NB4 (cell line): ENCODE data around the gene ADAMTSL2.

Experiments
- DNase-seq: peaks from one replicate; pipeline ENCODE4 v3.0.0; 2010; ENCODE audit warnings: low read depth
- H3K4me3 ChIP-seq: one replicate; pipeline ENCODE4 v1.5.1; 2011; ENCODE audit warnings: mild to moderate bottlenecking, low read depth, low read length, moderate library complexity
- MYC ChIP-seq: IDR thresholded peaks from 2 replicates; pipeline ENCODE4 v1.6.1; 2011; ENCODE audit warnings: low read depth, low read length
- POLR2A ChIP-seq: IDR thresholded peaks from 2 replicates; pipeline ENCODE4 v1.6.1; 2011; ENCODE audit warnings: mild to moderate bottlenecking; ENCODE audit not compliant: insufficient read length; ENCODE audit errors: extremely low read depth
- TF ChIP-seq, protein P1 (sequence below): IDR thresholded peaks from one replicate; pipeline ENCODE4 v1.5.1; 2012; ENCODE audit warnings: low read depth, low read length
- TF ChIP-seq, protein P2 (sequence below): IDR thresholded peaks from 2 replicates; pipeline ENCODE4 v1.6.1; 2011; ENCODE audit warnings: low read depth, low read length

Gene ADAMTSL2

DNA sequence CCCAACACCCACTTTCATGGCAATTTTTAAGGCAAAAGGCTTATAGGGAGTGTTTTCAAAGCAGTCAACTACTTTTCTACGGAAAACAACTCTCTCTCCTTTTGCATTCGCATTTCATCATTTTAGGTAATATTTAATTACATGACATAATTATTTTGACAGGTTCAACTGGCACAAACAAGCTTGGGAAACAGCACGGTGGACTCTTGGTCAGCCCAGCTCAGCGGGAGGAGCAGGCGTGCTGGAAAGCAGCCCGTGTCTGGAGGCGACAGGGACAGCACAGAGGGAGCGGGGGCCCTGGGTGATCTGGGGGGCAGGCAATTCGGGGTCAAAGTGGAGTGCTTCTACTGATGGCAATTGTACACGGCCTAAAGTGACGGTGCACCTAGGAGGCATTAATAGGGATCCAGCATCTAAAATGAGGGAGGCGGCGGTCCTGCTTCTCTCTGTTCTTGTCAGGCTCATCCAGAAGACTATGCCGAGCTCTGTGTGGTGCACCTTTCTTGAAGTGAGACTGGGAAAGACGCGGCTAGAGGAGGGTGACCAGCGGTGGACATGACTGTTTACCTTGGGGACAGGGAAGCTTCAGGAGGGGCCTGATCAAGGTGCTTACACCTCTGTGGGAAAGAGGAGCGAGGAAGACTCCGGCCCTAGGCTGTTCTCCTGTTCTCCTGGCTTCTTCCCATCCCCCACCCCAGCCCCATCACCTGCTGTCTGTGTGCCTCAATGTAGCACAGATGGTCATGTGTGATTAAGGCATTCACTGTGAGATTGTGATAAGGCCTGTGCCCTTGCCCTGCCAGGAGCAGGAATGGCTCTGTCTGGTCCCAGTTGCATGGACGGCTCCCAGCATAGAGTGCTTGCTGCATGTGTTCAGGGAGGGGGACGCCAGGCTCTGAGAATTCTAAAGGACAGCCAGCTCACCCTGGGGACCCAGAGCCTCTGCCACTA is 13.1 kb upstream of the ADAMTSL2 start:
- no peak overlapping the region for H3K4me3 ChIP-seq
- no peak for TF ChIP-seq MYC
- TF ChIP-seq POLR2A = no peak
- TF ChIP-seq, protein P1, sequence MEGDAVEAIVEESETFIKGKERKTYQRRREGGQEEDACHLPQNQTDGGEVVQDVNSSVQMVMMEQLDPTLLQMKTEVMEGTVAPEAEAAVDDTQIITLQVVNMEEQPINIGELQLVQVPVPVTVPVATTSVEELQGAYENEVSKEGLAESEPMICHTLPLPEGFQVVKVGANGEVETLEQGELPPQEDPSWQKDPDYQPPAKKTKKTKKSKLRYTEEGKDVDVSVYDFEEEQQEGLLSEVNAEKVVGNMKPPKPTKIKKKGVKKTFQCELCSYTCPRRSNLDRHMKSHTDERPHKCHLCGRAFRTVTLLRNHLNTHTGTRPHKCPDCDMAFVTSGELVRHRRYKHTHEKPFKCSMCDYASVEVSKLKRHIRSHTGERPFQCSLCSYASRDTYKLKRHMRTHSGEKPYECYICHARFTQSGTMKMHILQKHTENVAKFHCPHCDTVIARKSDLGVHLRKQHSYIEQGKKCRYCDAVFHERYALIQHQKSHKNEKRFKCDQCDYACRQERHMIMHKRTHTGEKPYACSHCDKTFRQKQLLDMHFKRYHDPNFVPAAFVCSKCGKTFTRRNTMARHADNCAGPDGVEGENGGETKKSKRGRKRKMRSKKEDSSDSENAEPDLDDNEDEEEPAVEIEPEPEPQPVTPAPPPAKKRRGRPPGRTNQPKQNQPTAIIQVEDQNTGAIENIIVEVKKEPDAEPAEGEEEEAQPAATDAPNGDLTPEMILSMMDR = no peak
- TF ChIP-seq, protein P2, sequence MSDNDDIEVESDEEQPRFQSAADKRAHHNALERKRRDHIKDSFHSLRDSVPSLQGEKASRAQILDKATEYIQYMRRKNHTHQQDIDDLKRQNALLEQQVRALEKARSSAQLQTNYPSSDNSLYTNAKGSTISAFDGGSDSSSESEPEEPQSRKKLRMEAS = no peak
- DNase-seq = no peak

DNA sequence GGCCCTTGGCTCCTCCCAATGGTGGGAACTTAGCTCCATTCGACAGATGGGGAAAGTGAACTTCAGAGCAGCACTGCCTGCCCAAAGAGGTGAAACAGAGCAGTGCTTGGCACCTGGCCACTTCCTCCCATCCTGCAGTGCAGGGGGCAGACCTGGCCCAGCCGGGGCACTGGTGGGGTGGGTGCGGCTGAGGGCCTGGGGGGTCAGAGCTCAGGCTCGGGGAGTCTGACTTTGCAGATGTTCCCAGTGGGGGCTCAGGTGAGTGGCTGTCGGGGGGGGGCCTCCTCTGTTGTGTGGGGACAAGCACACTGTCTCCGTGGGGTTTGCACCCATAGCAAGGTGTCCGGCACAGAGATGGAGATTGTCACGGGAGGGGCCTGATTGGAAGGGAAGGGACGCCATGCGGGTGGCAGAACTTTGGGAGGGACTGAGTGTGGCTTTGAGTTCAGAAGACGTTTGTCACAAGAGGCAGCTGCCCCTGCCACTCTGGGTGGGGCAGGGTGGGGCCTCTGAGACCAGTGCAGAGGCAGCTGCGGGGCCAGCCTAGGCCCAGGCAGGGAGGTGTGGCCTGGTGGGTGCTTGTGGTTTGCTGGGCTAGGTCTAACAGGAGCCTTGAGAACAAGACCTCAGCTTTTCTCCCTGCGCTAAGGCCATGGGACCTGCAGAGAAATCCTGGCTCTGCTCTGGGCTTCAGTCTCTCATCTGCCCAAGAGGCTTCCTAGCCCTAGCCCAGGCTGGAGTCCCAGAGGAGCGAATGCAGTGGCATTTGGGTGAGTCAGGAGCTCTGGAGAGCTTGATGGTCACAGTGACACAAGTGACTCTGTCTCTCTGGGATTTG is 12.2 kb upstream of the ADAMTSL2 start:
- no peak for DNase-seq
- no peak overlapping the region for H3K4me3 ChIP-seq
- no peak for TF ChIP-seq POLR2A
- TF ChIP-seq, protein P2 = no peak
- TF ChIP-seq MYC = no peak
- TF ChIP-seq, protein P1 = no peak

DNA sequence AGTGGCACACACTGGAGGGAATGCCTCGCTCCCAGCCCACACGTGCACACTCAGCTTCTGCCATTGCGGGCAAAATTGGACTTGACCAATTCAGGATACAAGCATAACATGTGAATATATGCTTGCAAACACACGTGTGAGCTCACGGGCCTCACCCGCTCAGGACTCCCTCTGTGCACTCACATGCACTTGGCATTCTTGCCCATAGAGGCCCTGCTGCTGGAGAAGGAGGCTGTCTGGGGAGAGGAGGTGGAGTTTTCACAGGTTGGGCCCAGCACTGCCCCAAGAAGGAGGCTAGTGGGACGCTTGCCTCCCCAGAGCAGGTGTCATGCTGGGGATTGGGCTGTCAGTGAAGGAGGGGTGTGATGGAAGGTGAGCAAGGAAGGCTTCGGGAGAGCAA is 11.4 kb upstream of the ADAMTSL2 start:
- TF ChIP-seq, protein P1 = no peak
- TF ChIP-seq POLR2A (no peak), MYC (no peak)
- TF ChIP-seq, protein P2 = no peak
- H3K4me3 ChIP-seq = no peak overlapping the region
- no peak for DNase-seq

DNA sequence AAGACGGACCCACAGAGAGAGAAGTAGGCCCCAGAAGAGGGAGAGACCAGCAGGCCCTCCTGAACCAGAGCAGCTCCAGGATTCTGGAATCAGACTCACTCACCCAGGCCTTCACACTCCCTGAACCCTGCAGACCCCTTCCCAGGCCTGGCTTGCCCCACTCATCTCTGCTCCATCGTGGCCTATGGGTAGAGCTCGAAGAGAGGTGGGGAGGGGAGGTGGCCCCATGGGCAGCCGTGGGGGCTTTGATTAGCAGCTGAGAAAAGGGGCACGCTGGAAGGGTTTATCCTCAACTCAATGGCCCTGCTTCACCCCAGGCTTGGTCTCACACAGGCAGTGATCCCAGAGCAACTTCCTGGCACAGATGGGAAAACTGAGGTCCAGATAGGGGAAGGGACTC is 10.4 kb upstream of the ADAMTSL2 start:
- TF ChIP-seq, protein P2 = no peak
- TF ChIP-seq MYC (no peak), POLR2A (no peak)
- TF ChIP-seq, protein P1 = no peak
- no peak for DNase-seq

DNA sequence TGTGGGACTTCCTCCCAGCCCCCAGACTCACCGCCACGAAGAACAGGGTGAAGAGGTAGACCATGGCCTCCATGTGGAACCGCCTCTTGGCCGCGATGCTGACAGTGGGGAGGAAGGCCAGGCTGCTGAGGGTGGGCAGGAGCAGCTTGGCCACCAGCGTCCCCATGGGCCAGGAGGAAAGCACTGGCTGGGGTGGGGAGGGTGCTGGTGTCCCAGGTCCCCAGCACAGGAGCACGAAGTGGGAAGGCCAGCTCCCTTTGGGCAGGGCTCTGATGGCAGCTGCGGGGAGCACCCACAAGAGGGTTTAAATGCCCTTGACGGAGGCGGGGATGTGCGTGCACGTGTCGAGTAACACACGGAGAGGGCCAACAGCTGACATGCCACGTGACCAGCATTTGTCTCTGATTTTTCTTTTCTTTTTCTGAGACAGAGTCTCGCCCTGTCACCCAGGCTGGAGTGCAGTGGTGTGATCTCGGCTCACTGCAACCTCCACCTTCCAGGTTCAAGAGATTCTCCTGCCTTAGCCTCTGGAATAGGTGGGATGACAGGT is 9.8 kb upstream of the ADAMTSL2 start, which contains the start of gene MYMK:
Gene MYMK, minus strand, starts transcription at position 281 of the 550 bp plus-strand sequence. Its CDS starts 115 bp downstream, at position 166.
- no peak for TF ChIP-seq MYC
- no peak for TF ChIP-seq POLR2A
- TF ChIP-seq, protein P2 = no peak
- TF ChIP-seq, protein P1 = no peak
- DNase-seq = no peak
- H3K4me3 ChIP-seq = no peak within 1 kb of the TSS

More for the DNA sequence above, 10.4 kb upstream of the ADAMTSL2 start:
- H3K4me3 ChIP-seq = no peak overlapping the region
